PC-9 (cell line): ENCODE measurements around the gene KRT32. TPM values are rescaled to one million over a fixed set of nuclear protein-coding genes. Genes with fewer than 3 reads are reported as not detected.

Source experiments
- BruUV-seq: library from RNA; stranded (reverse); fragments of 400-500 nt; replicated peaks from 2 replicates; lab custom pipeline; 2021; lab: Mats Ljungman, UMichigan
- CTCF ChIA-PET: fragments of 300-600 bp; sonication (Branson Sonifier 250); formaldehyde crosslinking; loops from one replicate; lab custom pipeline; 2022; ENCODE audit warnings: antibody characterized with exemption; lab: Charles Lee
- POLR2A ChIA-PET: fragments of 300-600 bp; sonication (Branson Sonifier 250); formaldehyde crosslinking; loops from one replicate; lab custom pipeline; 2022; ENCODE audit warnings: antibody characterized with exemption; ENCODE audit not compliant: unreplicated experiment; lab: Charles Lee
- DNase-seq, 2 experiments: peaks; one replicate each; pipeline versions ENCODE4 v3.0.0 to v3.0.0-alpha.2; 2015 to 2022; ENCODE audit warnings: mixed read lengths in 1 of 2
- H2AFZ ChIP-seq: fragments of 200-600 bp; sonication (generic); 2 replicates; pipeline ENCODE4 v1.8.1; 2017; ENCODE audit warnings: antibody characterized with exemption
- H3F3A ChIP-seq: fragments of 200-600 bp; sonication (generic); 2 replicates; pipeline ENCODE4 v1.8.1; 2017; ENCODE audit warnings: antibody characterized with exemption, mild to moderate bottlenecking, low read depth; ENCODE audit not compliant: insufficient read depth
- H3K27ac ChIP-seq: fragments of 200-600 bp; sonication (generic); 2 replicates; pipeline ENCODE4 v1.6.1; 2016; ENCODE audit warnings: mixed run types
- H3K27me3 ChIP-seq: fragments of 200-600 bp; sonication (generic); 2 replicates; pipeline ENCODE4 v1.6.1; 2016; ENCODE audit warnings: low read depth, mixed run types; ENCODE audit not compliant: insufficient read depth
- H3K36me3 ChIP-seq: fragments of 200-600 bp; sonication (generic); 2 replicates; pipeline ENCODE4 v1.6.1; 2016; ENCODE audit warnings: low read depth, mixed run types
- H3K4me1 ChIP-seq: fragments of 200-600 bp; sonication (generic); replicated peaks from 2 replicates; pipeline ENCODE4 v1.6.1; 2016; ENCODE audit warnings: mixed run types; ENCODE audit not compliant: insufficient read depth
- H3K4me2 ChIP-seq: fragments of 200-600 bp; sonication (generic); 2 replicates; pipeline ENCODE4 v1.6.1; 2017; ENCODE audit warnings: mixed run types
- H3K4me3 ChIP-seq: fragments of 200-600 bp; sonication (generic); 2 replicates; pipeline ENCODE4 v1.6.1; 2016; ENCODE audit warnings: mixed run types
- H3K79me2 ChIP-seq: fragments of 200-600 bp; sonication (generic); 2 replicates; pipeline ENCODE4 v1.6.1; 2017; ENCODE audit warnings: low read depth, mixed run types
- H3K9me2 ChIP-seq: fragments of 200-600 bp; sonication (generic); 2 replicates; pipeline ENCODE4 v1.8.1; 2017; ENCODE audit warnings: mild to moderate bottlenecking; ENCODE audit not compliant: insufficient read depth
- H3K9me3 ChIP-seq: fragments of 200-600 bp; sonication (generic); 2 replicates; pipeline ENCODE4 v1.8.1; 2016; ENCODE audit warnings: low read depth; ENCODE audit not compliant: insufficient read depth
- H4K20me1 ChIP-seq: fragments of 200-600 bp; sonication (generic); 2 replicates; pipeline ENCODE4 v1.8.1; 2017; ENCODE audit not compliant: insufficient read depth
- EZH2 ChIP-seq: fragments of 200-600 bp; sonication (generic); IDR thresholded peaks from 2 replicates; pipeline ENCODE4 v1.8.0; 2017; ENCODE audit warnings: antibody characterized with exemption, low read depth
- intact Hi-C: fragments of 100-400 bp; cut with micrococcal nuclease; formaldehyde crosslinking; loops from one replicate; pipeline ENCODE4 v1.10.0; 2022; ENCODE audit not compliant: unreplicated experiment
- total RNA-seq: library from RNA; stranded (reverse); gene quantifications from 2 replicates; pipeline ENCODE4 v1.2.3, GENCODE V29; 2021
- TF ChIP-seq, protein P1 (sequence below): fragments of 200-600 bp; sonication (generic); conservative IDR thresholded peaks from 2 replicates; pipeline ENCODE4 v1.6.1; 2017; ENCODE audit warnings: mixed run types, antibody characterized with exemption, mild to moderate bottlenecking, moderate library complexity

The KRT32 gene
- total RNA-seq, 1 experiment from 2014 or later: not detected

DNA sequence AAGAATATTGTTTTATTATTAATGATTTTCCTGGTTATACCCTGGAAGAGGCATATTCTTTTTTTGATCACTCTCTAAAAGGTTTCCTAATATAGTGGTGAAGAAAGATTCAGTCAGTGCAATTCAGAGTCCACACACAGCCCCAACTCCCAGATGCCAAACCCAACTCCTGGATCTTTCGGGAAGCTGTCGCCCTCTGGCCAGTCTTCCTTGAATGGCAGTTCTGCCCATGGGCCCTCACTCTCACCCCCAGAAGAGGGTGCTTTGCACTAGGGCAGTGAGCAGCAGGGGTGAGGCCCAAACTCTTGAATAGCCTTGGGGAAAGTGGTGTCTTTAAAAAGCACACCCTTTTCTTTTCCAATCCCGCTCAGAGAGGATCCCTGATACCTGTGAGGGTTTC is 11.0 kb downstream of the KRT32 start:
- Histone ChIP-seq H3K79me2 (no peaks in the 10 kb centered on the region), H3K27me3 (no peaks in the 10 kb centered on the region), H3K4me1 (no peaks in the 10 kb centered on the region), H2AFZ (no peak overlapping the region), H3K27ac (no peak overlapping the region), H3K4me2 (no peak overlapping the region), H4K20me1 (no peaks in the 10 kb centered on the region), H3K4me3 (no peak overlapping the region), H3F3A (no peaks in the 10 kb centered on the region), H3K36me3 (no peaks in the 10 kb centered on the region), H3K9me2 (no peaks in the 10 kb centered on the region; the same call in 1 of the 2 replicates), H3K9me3 (no peaks in the 10 kb centered on the region)
- no peak for TF ChIP-seq EZH2
- TF ChIP-seq, protein P1, sequence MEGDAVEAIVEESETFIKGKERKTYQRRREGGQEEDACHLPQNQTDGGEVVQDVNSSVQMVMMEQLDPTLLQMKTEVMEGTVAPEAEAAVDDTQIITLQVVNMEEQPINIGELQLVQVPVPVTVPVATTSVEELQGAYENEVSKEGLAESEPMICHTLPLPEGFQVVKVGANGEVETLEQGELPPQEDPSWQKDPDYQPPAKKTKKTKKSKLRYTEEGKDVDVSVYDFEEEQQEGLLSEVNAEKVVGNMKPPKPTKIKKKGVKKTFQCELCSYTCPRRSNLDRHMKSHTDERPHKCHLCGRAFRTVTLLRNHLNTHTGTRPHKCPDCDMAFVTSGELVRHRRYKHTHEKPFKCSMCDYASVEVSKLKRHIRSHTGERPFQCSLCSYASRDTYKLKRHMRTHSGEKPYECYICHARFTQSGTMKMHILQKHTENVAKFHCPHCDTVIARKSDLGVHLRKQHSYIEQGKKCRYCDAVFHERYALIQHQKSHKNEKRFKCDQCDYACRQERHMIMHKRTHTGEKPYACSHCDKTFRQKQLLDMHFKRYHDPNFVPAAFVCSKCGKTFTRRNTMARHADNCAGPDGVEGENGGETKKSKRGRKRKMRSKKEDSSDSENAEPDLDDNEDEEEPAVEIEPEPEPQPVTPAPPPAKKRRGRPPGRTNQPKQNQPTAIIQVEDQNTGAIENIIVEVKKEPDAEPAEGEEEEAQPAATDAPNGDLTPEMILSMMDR: peak; percentile 26; the same call in 1 of the 2 replicates
- intact Hi-C loops: no loop called here
- DNase-seq: peak in 1 of 2 experiments; percentile 16
- BruUV-seq: no TSS peak
- ChIA-PET CTCF (no interaction called here), POLR2A (interaction anchor here (0.5 kb wide), 1 partner anchor 17 kb away, joined by 3 read pairs; no protein-coding TSS in a partner anchor)

DNA sequence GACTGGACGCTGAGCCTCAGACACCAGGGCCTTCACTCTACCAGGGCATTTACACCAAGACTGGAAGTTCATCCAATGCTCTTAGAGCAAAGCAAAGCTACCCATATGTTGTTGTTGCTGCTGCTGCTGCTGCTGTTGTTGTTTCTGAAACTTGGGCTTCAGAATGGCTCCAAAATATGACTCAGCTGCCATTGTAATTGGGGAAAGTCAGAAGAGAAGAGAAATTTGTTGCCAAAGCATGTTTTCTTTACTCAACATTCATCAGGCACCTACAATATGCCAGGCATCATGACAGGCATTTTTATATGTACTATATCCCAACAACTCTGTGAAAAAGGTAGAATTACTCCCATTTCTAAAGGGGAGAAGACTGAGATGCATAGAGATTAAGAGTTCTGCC is 11.9 kb downstream of the KRT32 start:
- Histone ChIP-seq H3K79me2 (no peaks in the 10 kb centered on the region), H3K4me3 (no peak overlapping the region), H3K27ac (no peak overlapping the region), H3K9me3 (no peaks in the 10 kb centered on the region), H3K4me2 (no peak overlapping the region), H3K4me1 (no peaks in the 10 kb centered on the region), H3K36me3 (no peaks in the 10 kb centered on the region), H4K20me1 (no peaks in the 10 kb centered on the region), H3K9me2 (no peaks in the 10 kb centered on the region; the same call in 1 of the 2 replicates), H3K27me3 (no peaks in the 10 kb centered on the region), H2AFZ (no peak overlapping the region), H3F3A (no peaks in the 10 kb centered on the region)
- ChIA-PET CTCF (no interaction called here), POLR2A (interaction anchor here (0.7 kb wide), 1 partner anchor 195 kb away, joined by 6 read pairs; no protein-coding TSS in a partner anchor)
- no TSS peak for BruUV-seq
- intact Hi-C loops: no loop called here
- no peak for TF ChIP-seq EZH2
- TF ChIP-seq, protein P1: no peak
- DNase-seq: no peak

DNA sequence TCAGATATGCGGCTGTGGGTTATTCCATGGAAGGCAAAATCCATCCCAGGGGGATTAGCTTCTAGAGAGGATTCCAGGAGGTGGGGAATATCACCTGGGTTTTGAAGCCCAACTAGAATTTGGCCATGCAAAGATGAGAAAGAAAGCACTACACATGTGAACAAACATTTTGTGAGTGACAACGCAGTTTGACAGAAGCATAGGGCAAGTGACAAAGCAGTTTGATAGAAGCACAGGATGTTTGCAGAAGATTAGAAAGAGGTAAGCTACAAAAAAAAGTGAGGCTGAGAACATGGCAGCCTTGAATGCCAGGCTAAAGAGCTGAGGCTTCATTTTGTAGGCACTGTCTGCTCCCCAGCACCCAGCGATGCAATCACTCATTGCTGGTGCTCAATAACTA is 14.1 kb downstream of the KRT32 start:
- Histone ChIP-seq H3K36me3 (no peaks in the 10 kb centered on the region), H3F3A (no peaks in the 10 kb centered on the region), H3K4me2 (no peak overlapping the region), H3K79me2 (no peaks in the 10 kb centered on the region), H4K20me1 (no peaks in the 10 kb centered on the region), H3K4me1 (no peaks in the 10 kb centered on the region), H3K27ac (no peak overlapping the region), H3K4me3 (no peak overlapping the region), H3K9me3 (no peaks in the 10 kb centered on the region), H3K27me3 (no peaks in the 10 kb centered on the region), H2AFZ (no peak overlapping the region), H3K9me2 (no peaks in the 10 kb centered on the region; the same call in 1 of the 2 replicates)
- no peak for DNase-seq
- BruUV-seq: no TSS peak
- ChIA-PET POLR2A (interaction anchor here (0.6 kb wide), 1 partner anchor 11 kb away, joined by 3 read pairs; no protein-coding TSS in a partner anchor), CTCF (no interaction called here)
- no peak for TF ChIP-seq EZH2
- intact Hi-C loops: no loop called here

DNA sequence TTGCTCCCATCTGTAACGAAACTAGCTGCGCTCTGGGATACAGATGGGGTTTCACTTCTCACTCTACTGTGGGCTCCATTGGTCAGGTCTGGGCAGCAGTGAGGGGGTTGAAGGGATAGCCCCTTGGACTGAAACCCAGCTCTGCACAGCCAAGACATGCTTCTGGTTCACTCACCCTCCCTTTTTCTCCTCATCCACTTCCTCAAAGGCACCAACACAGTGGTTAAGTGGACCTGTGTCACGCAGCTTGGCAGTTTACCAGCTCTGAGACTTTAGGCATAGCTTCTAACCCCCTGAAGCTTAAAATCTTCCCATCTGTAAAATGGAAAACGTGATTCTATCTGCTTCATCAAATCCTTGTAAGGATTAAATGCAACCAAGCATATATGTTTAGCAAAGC is 14.9 kb downstream of the KRT32 start:
- TF ChIP-seq, protein P1: no peak
- TF ChIP-seq EZH2: no peak
- no peak overlapping the region for H3K27ac ChIP-seq
- POLR2A ChIA-PET: no interaction called here
- H3K4me2 ChIP-seq: no peak overlapping the region
- H3K79me2 ChIP-seq: no peaks in the 10 kb centered on the region
- no TSS peak for BruUV-seq
- H3K27me3 ChIP-seq: no peaks in the 10 kb centered on the region
- no peaks in the 10 kb centered on the region for H3K4me1 ChIP-seq
- no peaks in the 10 kb centered on the region for H3F3A ChIP-seq
- CTCF ChIA-PET: no interaction called here
- H2AFZ ChIP-seq: no peak overlapping the region
- no peak for DNase-seq
- H3K4me3 ChIP-seq: no peak overlapping the region
- H3K9me3 ChIP-seq: no peaks in the 10 kb centered on the region
- no peaks in the 10 kb centered on the region for H3K9me2 ChIP-seq
- H3K36me3 ChIP-seq: no peaks in the 10 kb centered on the region
- no peaks in the 10 kb centered on the region for H4K20me1 ChIP-seq
- intact Hi-C loops: no loop called here
